HG02973 (cell line): ENCODE data around the gene SPATA9.
"Not testable (repeated sequence)": the region's sequence is repeated elsewhere in the genome, so short reads cannot be mapped to it uniquely, and the experiment has no call there.

Experiments used
- ATAC-seq: cut with Tn5 transposase; IDR thresholded peaks from one replicate; pipeline ENCODE4 v1.9.1; 2021; ENCODE audit warnings: moderate library complexity; ENCODE audit not compliant: unreplicated experiment

SPATA9 gene

GRCh38 chr5:95717439-95717838, 34.6 kb upstream of the SPATA9 start:
- no peak for ATAC-seq

GRCh38 chr5:95715799-95716461, 33.1 kb upstream of the SPATA9 start:
- no peak for ATAC-seq

- no peak for ATAC-seq
Observed at GRCh38 chr5:95713960-95714710, 31.3 kb upstream of the SPATA9 start.

- not testable (repeated sequence) for ATAC-seq
Observed at GRCh38 chr5:95713246-95713645, 30.5 kb upstream of the SPATA9 start.

GRCh38 chr5:95712347-95712958, 29.7 kb upstream of the SPATA9 start:
- ATAC-seq, result no peak

- ATAC-seq, result no peak
Observed at GRCh38 chr5:95711501-95712346, 28.9 kb upstream of the SPATA9 start.

GRCh38 chr5:95710651-95711500, 28.1 kb upstream of the SPATA9 start:
- not testable (repeated sequence) for ATAC-seq

GRCh38 chr5:95709967-95710650, 27.3 kb upstream of the SPATA9 start:
- no peak for ATAC-seq

- ATAC-seq, result no peak
Observed at GRCh38 chr5:95708876-95709275, 26.1 kb upstream of the SPATA9 start.

- ATAC-seq, result not testable (repeated sequence)
Observed at GRCh38 chr5:95707534-95708188, 24.9 kb upstream of the SPATA9 start.

GRCh38 chr5:95707055-95707454, 24.3 kb upstream of the SPATA9 start:
- no peak for ATAC-seq

- ATAC-seq, result not testable (repeated sequence)
Observed at GRCh38 chr5:95706196-95706595, 23.4 kb upstream of the SPATA9 start.

GRCh38 chr5:95704150-95704549, 21.4 kb upstream of the SPATA9 start:
- no peak for ATAC-seq

GRCh38 chr5:95701074-95701473, 18.3 kb upstream of the SPATA9 start:
- no peak for ATAC-seq

GRCh38 chr5:95699337-95699736, 16.5 kb upstream of the SPATA9 start:
- ATAC-seq, result no peak

GRCh38 chr5:95697781-95698681, 15.2 kb upstream of the SPATA9 start:
- ATAC-seq, result no peak

GRCh38 chr5:95690333-95690732, 7.5 kb upstream of the SPATA9 start:
- no peak for ATAC-seq

GRCh38 chr5:95689680-95690079, 6.9 kb upstream of the SPATA9 start:
- no peak for ATAC-seq
